ENCODE measurements around the gene LMAN1L.

The LMAN1L gene

GRCh38 chr15:74775894-74776293 lies 36.7 kb upstream of the LMAN1L start:
- Histone ChIP-seq H3K4me3 (ENCODE audit: low read length) (no peak overlapping the region), H3K79me2 (ENCODE audit: low read length) (peaks cover 25% of the 10 kb centered on the region), H3F3A (ENCODE audit: insufficient read depth, low read length) (peaks cover 56% of the 10 kb centered on the region), H3K4me2 (ENCODE audit: low read depth, low read length) (no peak overlapping the region), H3K27me3 (replicated peaks; ENCODE audit: insufficient read depth, low read length) (no peaks in the 10 kb centered on the region), H3K27ac (ENCODE audit: low read length) (peak overlapping the region; percentile 94; the same call in 1 of the 2 replicates), H3K9me3 (replicated peaks; ENCODE audit: insufficient read depth, low read length) (no peaks in the 10 kb centered on the region), H4K20me1 (ENCODE audit: insufficient read depth, low read length) (no peaks in the 10 kb centered on the region), H3K4me1 (ENCODE audit: low read length) (peaks cover 86% of the 10 kb centered on the region), H2AFZ (ENCODE audit: low read length) (no peak overlapping the region), H3K9me2 (replicated peaks; ENCODE audit: insufficient read depth, low read length) (no peaks in the 10 kb centered on the region), H3K9ac (ENCODE audit: low read length) (no peak overlapping the region), H3K36me3 (replicated peaks; ENCODE audit: insufficient read depth, low read length) (no peaks in the 10 kb centered on the region)
- no peak for DNase-seq
- TF ChIP-seq EZH2phosphoT487 (IDR thresholded peaks at IDR 0.05; ENCODE audit: low read length) (no peak), CTCF (IDR thresholded peaks at IDR 0.05; ENCODE audit: low read length) (no peak), EZH2 (optimal IDR thresholded peaks at IDR 0.05; ENCODE audit: low read depth, low read length) (no peak)

DNA sequence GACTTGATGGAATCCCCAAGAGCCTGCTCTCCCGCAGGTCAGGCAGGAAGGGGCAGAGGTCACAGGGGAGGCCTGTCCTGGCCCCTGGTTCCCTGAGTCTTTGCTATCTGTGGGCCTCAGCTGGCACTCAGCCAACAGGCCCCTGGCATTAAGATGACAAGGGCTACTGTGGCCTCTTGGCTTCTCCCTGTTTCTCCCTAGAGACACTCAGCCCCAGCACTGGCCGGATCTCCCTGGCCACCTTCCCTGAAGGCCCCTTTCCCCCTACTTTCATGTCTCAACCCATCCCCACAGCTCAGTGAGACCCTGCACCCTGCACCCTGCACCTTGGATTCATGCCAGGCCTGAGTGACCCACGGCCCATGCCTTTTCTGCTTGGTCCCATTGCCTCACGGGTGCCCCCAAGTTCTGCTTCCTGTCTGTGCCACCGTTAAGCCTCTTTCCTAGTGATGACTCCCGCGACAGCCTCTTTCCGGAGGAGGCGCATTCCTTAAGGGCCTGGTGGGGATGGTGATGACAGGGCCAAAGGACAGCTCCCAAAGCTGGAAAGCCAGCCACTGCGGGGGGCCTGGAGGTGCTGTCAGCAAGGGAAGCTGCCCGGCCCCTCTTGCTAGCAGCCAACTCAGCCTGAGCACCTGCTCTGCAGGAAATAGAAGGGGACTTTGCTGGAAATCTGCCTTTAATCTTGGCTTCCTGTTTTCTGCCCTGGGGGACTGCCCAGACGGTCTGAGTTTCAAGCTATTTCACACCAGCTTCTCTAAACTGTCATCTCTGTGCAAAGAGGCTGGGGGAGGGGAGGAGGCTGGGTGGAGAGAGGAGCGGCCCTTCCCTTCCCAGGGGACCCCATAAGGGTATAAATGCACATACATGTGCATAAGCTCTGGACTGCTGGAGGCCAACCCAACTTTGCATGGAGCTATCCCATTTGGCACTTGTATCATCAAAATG lies 35.5 kb upstream of the LMAN1L start:
- Histone ChIP-seq H3K4me2 (ENCODE audit: low read depth, low read length) (peak overlapping the region; percentile 72), H4K20me1 (ENCODE audit: insufficient read depth, low read length) (no peaks in the 10 kb centered on the region), H3K36me3 (replicated peaks; ENCODE audit: insufficient read depth, low read length) (no peaks in the 10 kb centered on the region), H3K27me3 (replicated peaks; ENCODE audit: insufficient read depth, low read length) (no peaks in the 10 kb centered on the region), H3F3A (ENCODE audit: insufficient read depth, low read length) (peaks cover 65% of the 10 kb centered on the region), H3K9me2 (replicated peaks; ENCODE audit: insufficient read depth, low read length) (no peaks in the 10 kb centered on the region), H3K79me2 (ENCODE audit: low read length) (peaks cover 25% of the 10 kb centered on the region), H3K9ac (ENCODE audit: low read length) (peak overlapping the region; percentile 55), H3K4me3 (ENCODE audit: low read length) (peak overlapping the region; percentile 25), H3K27ac (ENCODE audit: low read length) (peak overlapping the region; percentile 94), H3K4me1 (ENCODE audit: low read length) (peaks cover 84% of the 10 kb centered on the region), H3K9me3 (replicated peaks; ENCODE audit: insufficient read depth, low read length) (no peaks in the 10 kb centered on the region), H2AFZ (ENCODE audit: low read length) (peak overlapping the region; percentile 47)
- DNase-seq, result peak; percentile 87
- TF ChIP-seq EZH2phosphoT487 (IDR thresholded peaks at IDR 0.05; ENCODE audit: low read length) (no peak), EZH2 (optimal IDR thresholded peaks at IDR 0.05; ENCODE audit: low read depth, low read length) (no peak), CTCF (IDR thresholded peaks at IDR 0.05; ENCODE audit: low read length) (no peak)

DNA sequence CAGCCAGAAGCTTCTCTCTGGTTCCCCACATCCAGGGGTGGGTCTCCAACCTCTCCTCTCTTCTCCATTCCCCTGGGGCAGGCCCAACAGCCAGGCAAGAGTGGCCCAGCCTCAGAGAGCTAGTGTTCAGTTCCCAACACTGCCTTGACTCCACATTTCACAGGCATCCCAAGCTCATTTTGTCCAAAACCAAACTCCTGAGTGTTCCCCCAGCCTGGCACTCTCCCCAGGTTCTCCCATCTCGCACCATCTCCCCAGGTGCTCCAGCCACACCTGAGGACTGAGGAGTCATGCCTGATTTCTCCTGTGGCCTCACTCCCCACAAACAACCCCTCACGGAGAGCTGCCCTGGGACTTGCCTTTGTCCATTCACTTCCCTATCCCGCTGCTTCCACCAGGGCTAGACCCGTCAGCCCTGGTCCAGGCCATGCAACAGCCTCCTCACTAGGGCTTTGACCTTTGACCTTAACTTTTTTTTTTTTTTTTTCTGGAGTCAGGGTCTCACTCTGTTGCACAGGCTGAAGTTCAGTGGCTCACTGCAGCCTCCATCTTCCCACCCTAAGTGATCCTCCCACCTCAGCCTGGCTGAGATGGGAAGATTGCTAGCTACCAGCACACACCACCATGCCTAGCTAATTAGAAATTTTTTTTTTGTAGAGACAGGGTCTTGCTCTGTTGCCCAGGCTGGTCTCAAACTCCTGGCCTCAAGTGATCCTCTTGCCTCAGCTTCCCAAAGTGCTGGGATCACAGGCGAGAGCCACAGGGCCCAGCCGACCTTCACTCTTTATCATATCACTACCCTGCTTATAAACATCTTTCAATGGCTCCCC lies 34.7 kb upstream of the LMAN1L start:
- no peaks in the 10 kb centered on the region for H3K9me3 ChIP-seq (replicated peaks; ENCODE audit: insufficient read depth, low read length)
- H3K9ac ChIP-seq (ENCODE audit: low read length), result peak overlapping the region; percentile 37
- TF ChIP-seq EZH2phosphoT487 (IDR thresholded peaks at IDR 0.05; ENCODE audit: low read length) (no peak), EZH2 (optimal IDR thresholded peaks at IDR 0.05; ENCODE audit: low read depth, low read length) (no peak), CTCF (IDR thresholded peaks at IDR 0.05; ENCODE audit: low read length) (no peak)
- H3K4me2 ChIP-seq (ENCODE audit: low read depth, low read length), result peak overlapping the region; percentile 72
- no peaks in the 10 kb centered on the region for H4K20me1 ChIP-seq (ENCODE audit: insufficient read depth, low read length)
- no peak for DNase-seq
- peaks cover 71% of the 10 kb centered on the region for H3F3A ChIP-seq (ENCODE audit: insufficient read depth, low read length)
- H3K27me3 ChIP-seq (replicated peaks; ENCODE audit: insufficient read depth, low read length), result no peaks in the 10 kb centered on the region
- H3K4me3 ChIP-seq (ENCODE audit: low read length), result no peak overlapping the region
- H3K36me3 ChIP-seq (replicated peaks; ENCODE audit: insufficient read depth, low read length), result no peaks in the 10 kb centered on the region
- no peaks in the 10 kb centered on the region for H3K9me2 ChIP-seq (replicated peaks; ENCODE audit: insufficient read depth, low read length)
- H3K27ac ChIP-seq (ENCODE audit: low read length), result peak overlapping the region; percentile 94
- no peak overlapping the region for H2AFZ ChIP-seq (ENCODE audit: low read length)
- peaks cover 32% of the 10 kb centered on the region for H3K79me2 ChIP-seq (ENCODE audit: low read length)
- H3K4me1 ChIP-seq (ENCODE audit: low read length), result peaks cover 81% of the 10 kb centered on the region
